ENCODE results near the gene PKIG.

The PKIG gene

DNA sequence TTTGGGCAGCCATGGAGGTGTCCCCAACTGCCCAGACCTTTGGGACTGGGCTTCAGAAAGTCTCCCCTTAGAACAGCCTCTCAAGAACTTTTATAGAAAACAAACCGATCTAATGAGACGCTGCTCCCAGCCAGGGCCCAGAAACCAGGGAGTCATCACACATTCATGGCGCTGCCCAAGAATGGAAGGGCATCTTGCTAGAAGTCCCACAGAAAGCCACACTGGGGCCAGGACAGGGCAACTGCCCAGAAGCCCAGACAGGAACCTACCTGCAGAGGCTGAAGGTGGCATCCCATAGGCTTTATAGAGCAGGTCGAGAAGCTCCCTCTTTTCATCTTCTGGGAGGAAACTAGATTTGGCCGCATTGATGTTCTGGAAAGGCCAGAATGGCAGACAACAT lies 37.7 kb downstream of the PKIG start:
- no peak for DNase-seq (ENCODE audit: low read depth)

DNA sequence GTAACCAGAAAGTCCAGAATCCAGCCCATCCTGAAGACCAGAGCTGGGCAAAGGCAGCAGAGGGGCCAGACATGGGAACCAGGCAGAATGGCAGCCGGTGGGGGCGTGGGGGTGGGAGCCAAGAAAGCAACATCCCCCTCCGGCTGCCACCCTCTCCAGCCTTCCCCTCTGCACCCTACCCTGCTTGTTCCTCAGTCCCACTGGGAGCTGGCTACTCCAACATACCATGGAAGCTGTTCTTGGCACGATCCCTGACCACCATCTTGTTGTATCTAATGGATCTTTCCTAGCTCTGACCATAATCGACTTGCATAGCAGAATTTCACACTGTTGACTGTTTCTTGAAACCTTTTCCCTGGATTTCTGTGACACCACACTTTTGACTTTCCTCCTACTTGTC lies 38.9 kb downstream of the PKIG start:
- DNase-seq (ENCODE audit: low read depth) = no peak

DNA sequence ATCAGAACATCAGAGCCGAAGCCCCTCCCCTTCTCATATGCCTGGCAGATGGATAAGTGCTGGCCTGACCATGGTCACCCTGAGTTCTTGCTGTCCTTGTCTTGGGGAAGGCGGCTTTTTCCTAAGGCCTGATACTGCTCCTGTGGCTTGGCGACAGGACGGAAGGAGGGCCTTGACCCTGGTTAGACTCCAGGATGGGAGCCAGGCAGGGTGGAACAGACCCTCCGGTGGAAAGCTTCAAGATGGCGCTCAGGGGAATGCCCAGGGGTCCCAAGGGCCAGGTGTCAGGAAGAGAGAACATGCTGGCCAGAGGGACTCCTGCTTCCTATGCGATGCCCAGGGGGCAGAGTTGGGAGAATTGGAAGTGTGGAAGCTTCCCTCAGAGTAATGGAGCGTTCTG lies 39.6 kb downstream of the PKIG start:
- DNase-seq (ENCODE audit: low read depth) = no peak

GRCh38 chr20:44622501-44623270 lies 40.3 kb downstream of the PKIG start:
- no peak for DNase-seq (ENCODE audit: low read depth)

DNA sequence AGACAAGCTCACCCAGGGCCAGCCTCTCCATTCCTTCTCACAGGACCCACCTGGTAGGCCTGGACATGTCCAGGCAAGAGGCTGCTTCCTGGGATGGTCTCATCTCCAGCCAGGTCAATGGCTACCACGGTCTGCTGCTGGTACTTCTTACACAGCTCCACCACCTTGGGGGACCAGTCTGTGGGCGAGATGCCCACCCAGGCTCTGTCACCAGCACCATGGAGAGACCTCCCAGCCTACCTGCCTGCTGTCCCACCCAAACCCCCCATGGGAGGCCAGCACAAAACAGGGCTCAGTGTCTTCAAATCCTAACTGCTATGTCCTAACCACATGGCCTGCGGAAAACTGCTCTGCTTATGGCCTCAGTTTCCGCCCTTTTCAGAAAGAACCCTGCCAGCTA lies 41.8 kb downstream of the PKIG start:
- DNase-seq (ENCODE audit: low read depth) = no peak

- no peak for DNase-seq (ENCODE audit: low read depth)
Measured at GRCh38 chr20:44624743-44625271, 42.4 kb downstream of the PKIG start.

DNA sequence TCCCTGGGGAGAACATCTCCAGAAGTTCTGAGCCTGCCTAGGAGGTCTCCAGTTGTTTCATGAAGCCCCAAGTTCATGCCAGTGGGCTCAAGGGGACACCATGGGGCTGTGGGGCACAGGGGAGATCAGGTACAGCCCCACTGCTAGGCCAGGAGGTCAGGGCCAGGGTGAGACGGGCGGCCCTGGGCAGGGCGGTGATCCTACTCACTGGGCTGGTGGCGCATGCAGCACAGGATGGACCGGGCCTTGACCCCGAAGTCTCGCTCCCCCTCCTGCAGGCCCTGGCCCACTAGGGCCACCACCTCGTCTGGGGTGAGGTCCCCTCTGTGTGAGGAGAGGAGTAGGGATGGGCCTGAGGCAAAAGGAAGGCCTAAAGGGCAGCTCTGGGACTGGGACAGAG lies 43.0 kb downstream of the PKIG start:
- DNase-seq (ENCODE audit: low read depth) = no peak

GRCh38 chr20:44626278-44626677 lies 43.9 kb downstream of the PKIG start:
- no peak for DNase-seq (ENCODE audit: low read depth)

- peak; percentile 27 for DNase-seq (ENCODE audit: low read depth)
Measured at GRCh38 chr20:44627364-44628010, 45.1 kb downstream of the PKIG start.

DNA sequence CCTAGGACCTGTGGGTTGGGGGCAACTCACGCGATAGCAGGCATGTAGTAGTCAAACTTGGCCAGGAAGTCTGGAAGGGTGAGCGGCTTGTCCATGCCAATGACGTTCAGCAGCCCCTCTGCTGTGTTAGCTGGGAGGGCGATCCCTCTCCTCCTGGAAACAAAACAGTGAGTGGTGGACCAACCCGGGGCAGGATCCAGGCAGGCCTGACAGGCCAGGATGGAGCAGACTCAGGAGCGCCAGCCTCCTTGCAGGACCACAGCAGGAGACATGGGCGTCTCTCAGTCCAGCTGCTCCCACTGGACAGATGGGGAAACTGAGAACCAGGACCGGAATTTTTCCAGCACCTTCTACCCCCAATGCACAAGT lies 46.6 kb downstream of the PKIG start:
- DNase-seq (ENCODE audit: low read depth) = no peak

- no peak for DNase-seq (ENCODE audit: low read depth)
Measured at GRCh38 chr20:44629542-44629941, 47.2 kb downstream of the PKIG start.

- DNase-seq (ENCODE audit: low read depth) = no peak
Measured at GRCh38 chr20:44630297-44630696, 47.9 kb downstream of the PKIG start.

- DNase-seq (ENCODE audit: low read depth) = no peak
Measured at GRCh38 chr20:44632103-44632752, 49.8 kb downstream of the PKIG start.

GRCh38 chr20:44633187-44633810 lies 50.9 kb downstream of the PKIG start:
- DNase-seq (ENCODE audit: low read depth) = no peak

- no peak for DNase-seq (ENCODE audit: low read depth)
Measured at GRCh38 chr20:44633872-44634600, 51.7 kb downstream of the PKIG start.

DNA sequence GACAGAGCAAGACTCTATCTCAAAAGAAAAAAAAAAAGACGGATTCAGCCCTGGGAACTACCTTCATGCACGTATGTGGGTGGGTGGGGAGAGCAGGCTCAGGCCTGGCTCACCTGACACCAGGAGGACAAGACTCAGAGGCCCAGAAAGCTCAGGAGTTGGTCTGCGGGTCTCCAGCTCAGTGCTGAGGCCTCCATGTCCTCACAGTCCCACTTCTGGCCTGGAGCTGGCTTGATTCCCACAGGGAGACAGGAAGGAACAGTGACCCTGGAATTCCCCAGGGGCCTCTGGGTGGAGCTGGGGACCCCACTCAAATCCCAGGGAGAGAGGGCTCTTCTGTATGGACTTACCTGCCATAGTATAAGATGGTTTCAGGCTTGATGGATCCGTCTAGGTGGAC lies 53.5 kb downstream of the PKIG start:
- no peak for DNase-seq (ENCODE audit: low read depth)

DNA sequence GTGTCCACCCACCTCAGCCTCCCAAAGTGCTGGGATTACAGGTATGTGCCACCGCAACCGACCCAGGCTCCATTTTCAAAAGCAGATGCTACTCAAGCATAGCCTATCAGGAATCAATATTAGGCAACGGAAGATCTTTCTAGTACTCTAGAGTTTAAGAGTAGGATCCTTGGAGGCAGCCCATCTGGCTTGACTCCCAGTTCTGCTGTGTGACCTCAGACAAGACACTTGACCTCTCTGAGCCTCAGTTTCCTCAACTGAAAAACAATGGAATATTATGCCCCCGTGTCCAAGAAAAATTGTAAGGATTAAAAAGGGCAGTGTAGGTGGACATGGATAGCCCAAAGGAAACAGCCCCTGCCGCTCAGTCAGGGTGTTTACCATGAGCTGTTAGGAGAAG lies 54.7 kb downstream of the PKIG start:
- no peak for DNase-seq (ENCODE audit: low read depth)

GRCh38 chr20:44637522-44638372 lies 55.4 kb downstream of the PKIG start:
- DNase-seq (ENCODE audit: low read depth) = no peak

GRCh38 chr20:44640522-44640921 lies 58.1 kb downstream of the PKIG start:
- DNase-seq (ENCODE audit: low read depth) = no peak

- no peak for DNase-seq (ENCODE audit: low read depth)
Measured at GRCh38 chr20:44641325-44641724, 58.9 kb downstream of the PKIG start.

All from ELR (cell line).